ENCODE data around the gene CEMIP. TPM values are rescaled to one million over a fixed set of nuclear protein-coding genes. Genes with fewer than 3 reads are reported as not detected.

The CEMIP gene
- total and polyA plus RNA-seq, 10 of the 15 experiments (the other 5 are each of a cell fraction or from before 2014, with no cell fraction given): 0.01 to 0.44 (median 0.16) TPM; not detected in 6

GRCh38 chr15:80839764-80840130 is 60.6 kb downstream of the CEMIP start:
- no peak overlapping the region for H3K4me3 ChIP-seq
- intact Hi-C loops (cut with micrococcal nuclease; ENCODE audit: unreplicated experiment): no loop called here
- in situ Hi-C loops (cut with MboI): no loop called here
- FAIRE-seq (no peak), DNase-seq (ENCODE audit: low read depth, low spot score) (no peak), ATAC-seq (no peak)
- H3K4me2 ChIP-seq (ENCODE audit: control insufficient read depth, insufficient read depth): no peak overlapping the region
- H3K9ac ChIP-seq (ENCODE audit: control insufficient read depth, insufficient read depth, low read length): no peak overlapping the region
- ChIA-PET SMC1A (ENCODE audit: uncharacterized antibody, unreplicated experiment) (no interaction called here), CTCF (no interaction called here), RAD21 (ENCODE audit: unreplicated experiment) (no interaction called here), POLR2A (no interaction called here)
- H3K9me3 ChIP-seq (replicated peaks; ENCODE audit: control insufficient read depth, insufficient read depth, low read length): no peaks in the 10 kb centered on the region
- TF ChIP-seq CHD4 (IDR thresholded peaks at IDR 0.05): no peak
- TF ChIP-seq SMC3 (IDR thresholded peaks at IDR 0.05; ENCODE audit: borderline replicate concordance, low read length): no peak
- TF ChIP-seq GABPA (IDR thresholded peaks at IDR 0.05; ENCODE audit: low read depth): no peak
- TF ChIP-seq PAX5 (IDR thresholded peaks at IDR 0.05; ENCODE audit: borderline replicate concordance, low read depth, low read length): no peak
- TF ChIP-seq SIN3A (IDR thresholded peaks at IDR 0.05; ENCODE audit: low read depth, low read length): no peak
- TF ChIP-seq BCLAF1 (IDR thresholded peaks at IDR 0.05): no peak
- TF ChIP-seq MAX (IDR thresholded peaks at IDR 0.05; ENCODE audit: low read depth, low read length): no peak
- TF ChIP-seq POLR2AphosphoS5 (IDR thresholded peaks at IDR 0.05; ENCODE audit: low read length): no peak
- TF ChIP-seq KAT2A (conservative IDR thresholded peaks at IDR 0.05; ENCODE audit: control insufficient read depth, low read depth, low read length): no peak
- no peak for TF ChIP-seq RAD51 (IDR thresholded peaks at IDR 0.05)
- TF ChIP-seq HDGF (IDR thresholded peaks at IDR 0.05): no peak
- no peak for TF ChIP-seq MEF2A (IDR thresholded peaks at IDR 0.05; ENCODE audit: insufficient read depth, low read depth, low read length)
- no peaks in the 10 kb centered on the region for H3K79me2 ChIP-seq (ENCODE audit: control insufficient read depth, insufficient read depth, low read length)
- no peaks in the 10 kb centered on the region for H4K20me1 ChIP-seq (ENCODE audit: control insufficient read depth, insufficient read depth)
- H3K27ac ChIP-seq (ENCODE audit: control insufficient read depth, insufficient read depth): no peak overlapping the region
- no TSS peak for BruUV-seq (replicated peaks)
- H3K27me3 ChIP-seq (replicated peaks in 1 of 2; ENCODE audit: control insufficient read depth in 2 of 2, insufficient read depth in 2 of 2, low read length in 1 of 2): peaks cover 1 to 3% of the 10 kb centered on the region in 2 experiments; a peak in 3 of 4 replicates
- WGBS (ENCODE audit: insufficient coverage, insufficient replicate concordance, low lambda C conversion rate, missing lambda C conversion rate): 12% methylated on average over 3 of the region's 3 CpGs
- H2AFZ ChIP-seq (ENCODE audit: control insufficient read depth, low read depth, low read length): no peak overlapping the region
- no peaks in the 10 kb centered on the region for H3K36me3 ChIP-seq (ENCODE audit: control insufficient read depth in 2 of 2, insufficient read depth in 2 of 2, low read length in 1 of 2)
- no peaks in the 10 kb centered on the region for H3K4me1 ChIP-seq (ENCODE audit: control insufficient read depth, insufficient read depth, low read length)

Measured in GM12878 (cell line).